Suprapubic skin (tissue), 3 donors: Measurements from ENCODE around the gene OVAAL.

Experiments used
- CTCF ChIP-seq, 2 donors: fragments of 200-600 bp in 1 of 2; fragments of 450-650 bp in 1 of 2; sonication (generic) in 1 of 2; IDR thresholded peaks; one replicate each; pipeline ENCODE4 v1.5.1; 2016 to 2019; ENCODE audit warnings: antibody characterized with exemption in 2 of 2, mild to moderate bottlenecking in 1 of 2, moderate library complexity in 1 of 2
- POLR2A ChIP-seq, 2 donors: fragments of 450-650 bp; IDR thresholded peaks; one replicate each; pipeline ENCODE4 v1.6.1; 2017; ENCODE audit warnings: antibody characterized with exemption in 2 of 2, mild to moderate bottlenecking in 2 of 2, moderate library complexity in 2 of 2

- no peak for TF ChIP-seq CTCF (IDR thresholded peaks at IDR 0.05)
- no peak for TF ChIP-seq POLR2A (IDR thresholded peaks at IDR 0.05)
These were observed 8.5 kb upstream of the OVAAL start for GRCh38 chr1:180550241-180550640.
